Smooth muscle cell (in vitro differentiated cells): ENCODE results near the gene EML2. TPM values are rescaled to one million over a fixed set of nuclear protein-coding genes. Genes with fewer than 3 reads are reported as not detected.
"Not testable (repeated sequence)": the region's sequence is repeated elsewhere in the genome, so short reads cannot be mapped to it uniquely, and the experiment has no call there.

Experiments
- DNase-seq: peaks from one replicate; lab custom pipeline; 2025; ENCODE audit not compliant: unreplicated experiment; lab: John Stamatoyannopoulos, UW
- H2AFZ ChIP-seq: fragments of 200-600 bp; sonication (generic); 2 replicates; pipeline ENCODE4 v1.6.0; 2016; ENCODE audit warnings: antibody characterized with exemption, low read depth, mild to moderate bottlenecking
- H3F3A ChIP-seq: fragments of 200-600 bp; sonication (generic); 2 replicates; pipeline ENCODE4 v1.6.0; 2017; ENCODE audit warnings: antibody characterized with exemption, low read depth
- H3K27ac ChIP-seq: fragments of 200-600 bp; sonication (generic); 2 replicates; pipeline ENCODE4 v1.5.1; 2016; ENCODE audit warnings: low read depth, mild to moderate bottlenecking
- H3K27me3 ChIP-seq: fragments of 200-600 bp; sonication (generic); 2 replicates; pipeline ENCODE4 v1.6.1; 2016; ENCODE audit warnings: low read depth, mild to moderate bottlenecking
- H3K36me3 ChIP-seq: fragments of 200-600 bp; sonication (generic); 2 replicates; pipeline ENCODE4 v1.5.1; 2016; ENCODE audit warnings: low read depth
- H3K4me1 ChIP-seq: fragments of 200-600 bp; sonication (generic); 2 replicates; pipeline ENCODE4 v1.5.1; 2016; ENCODE audit warnings: low read depth
- H3K4me2 ChIP-seq: fragments of 200-600 bp; sonication (generic); 2 replicates; pipeline ENCODE4 v1.6.0; 2016; ENCODE audit warnings: mild to moderate bottlenecking
- H3K4me3 ChIP-seq: fragments of 200-600 bp; sonication (generic); 2 replicates; pipeline ENCODE4 v1.5.1; 2016; ENCODE audit warnings: mild to moderate bottlenecking
- H3K79me2 ChIP-seq: fragments of 200-600 bp; sonication (generic); 2 replicates; pipeline ENCODE4 v1.6.0; 2016; ENCODE audit warnings: low read depth, mild to moderate bottlenecking
- H3K9ac ChIP-seq: fragments of 200-600 bp; sonication (generic); 2 replicates; pipeline ENCODE4 v1.6.0; 2016; ENCODE audit warnings: low read depth
- H3K9me3 ChIP-seq: fragments of 200-600 bp; sonication (generic); replicated peaks from 2 replicates; pipeline ENCODE4 v1.5.1; 2016; ENCODE audit warnings: low read depth
- H4K20me1 ChIP-seq: fragments of 200-600 bp; sonication (generic); 2 replicates; pipeline ENCODE4 v1.6.0; 2016; ENCODE audit warnings: low read depth
- WGBS: methylation state at CpG from one replicate; pipeline ENCODE4 v1.1.7; 2016; ENCODE audit warnings: low lambda C conversion rate; 5-methylcytosine and 5-hydroxymethylcytosine counted together
- polyA plus RNA-seq: library from polyadenylated mRNA; unstranded; fragments of >200 nt; fragmentation: Nextera tagmentation; extraction: Ambion mirVana; gene quantifications from 2 replicates; pipeline ENCODE4 v1.2.1, GENCODE V29; 2016
- total RNA-seq: library from RNA; depleted of rRNA; stranded (reverse); fragments of >200 nt; gene quantifications from 2 replicates; pipeline ENCODE4 v1.2.3, GENCODE V29; 2014
- TF ChIP-seq, protein P1 (sequence below): fragments of 200-600 bp; sonication (generic); IDR thresholded peaks from 2 replicates; pipeline ENCODE4 v1.5.1; 2017; ENCODE audit warnings: borderline replicate concordance, mild to moderate bottlenecking, antibody characterized with exemption; ENCODE audit not compliant: insufficient read depth, poor library complexity, severe bottlenecking

The EML2 gene, protein sequence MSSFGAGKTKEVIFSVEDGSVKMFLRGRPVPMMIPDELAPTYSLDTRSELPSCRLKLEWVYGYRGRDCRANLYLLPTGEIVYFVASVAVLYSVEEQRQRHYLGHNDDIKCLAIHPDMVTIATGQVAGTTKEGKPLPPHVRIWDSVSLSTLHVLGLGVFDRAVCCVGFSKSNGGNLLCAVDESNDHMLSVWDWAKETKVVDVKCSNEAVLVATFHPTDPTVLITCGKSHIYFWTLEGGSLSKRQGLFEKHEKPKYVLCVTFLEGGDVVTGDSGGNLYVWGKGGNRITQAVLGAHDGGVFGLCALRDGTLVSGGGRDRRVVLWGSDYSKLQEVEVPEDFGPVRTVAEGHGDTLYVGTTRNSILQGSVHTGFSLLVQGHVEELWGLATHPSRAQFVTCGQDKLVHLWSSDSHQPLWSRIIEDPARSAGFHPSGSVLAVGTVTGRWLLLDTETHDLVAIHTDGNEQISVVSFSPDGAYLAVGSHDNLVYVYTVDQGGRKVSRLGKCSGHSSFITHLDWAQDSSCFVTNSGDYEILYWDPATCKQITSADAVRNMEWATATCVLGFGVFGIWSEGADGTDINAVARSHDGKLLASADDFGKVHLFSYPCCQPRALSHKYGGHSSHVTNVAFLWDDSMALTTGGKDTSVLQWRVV
- 7.7 and 15.6 TPM in 2 replicates for total RNA-seq
- 19.0 and 20.8 TPM in 2 replicates for polyA plus RNA-seq

DNA sequence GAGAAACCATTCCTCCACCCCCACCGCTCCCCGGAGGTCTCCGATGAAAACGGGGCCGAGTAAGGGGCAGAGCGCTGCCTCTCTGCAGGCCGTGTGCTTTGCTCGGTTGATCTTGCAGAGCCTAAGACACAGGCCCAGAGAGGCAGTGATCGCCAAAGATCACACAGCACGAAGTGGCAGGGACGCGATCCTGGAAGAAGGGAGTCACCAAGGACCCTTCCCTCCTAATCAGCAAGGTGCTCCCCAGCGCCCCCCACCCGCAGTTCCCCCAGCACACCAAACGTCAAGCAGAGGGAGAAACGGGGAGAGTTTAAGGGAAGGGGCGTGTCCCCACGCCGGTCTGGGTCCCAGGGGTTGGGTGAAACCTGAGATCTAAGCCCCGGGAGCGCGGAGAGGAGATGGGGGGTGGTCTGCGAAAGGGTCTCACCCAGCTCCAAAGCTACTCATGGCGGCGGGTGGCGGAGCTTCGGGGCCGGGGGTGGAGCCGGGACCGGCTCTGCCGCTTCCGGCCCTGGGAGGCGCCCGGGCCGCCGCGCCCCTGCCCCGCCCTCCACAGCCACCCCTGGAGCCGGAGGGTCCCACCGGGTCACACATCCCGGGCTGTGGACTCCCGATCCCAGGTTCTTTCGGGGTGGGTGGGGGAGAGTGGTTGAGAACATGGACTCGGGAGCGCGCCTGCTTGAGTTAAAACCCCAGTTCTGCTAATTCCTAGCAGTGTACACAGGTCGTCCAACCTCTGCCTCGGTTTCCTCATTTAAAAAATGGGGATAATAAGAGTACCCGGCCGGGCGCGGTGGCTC, at the start of gene EML2:
TSS of gene EML2 (minus strand) at position 468 of the 800 bp plus-strand sequence. CDS start at position 447, 21 bp downstream.
- no peaks in the 10 kb centered on the region for H4K20me1 ChIP-seq
- peaks cover 3% of the 10 kb centered on the region for H3K79me2 ChIP-seq
- no peaks in the 10 kb centered on the region for H3K36me3 ChIP-seq
- WGBS, result 15% methylated on average over 33 of the region's 52 CpGs
- H3K27me3 ChIP-seq, result no peaks in the 10 kb centered on the region
- no peak for DNase-seq
- H3K4me2 ChIP-seq, result peak within 1 kb of the TSS; percentile 95
- H3K27ac ChIP-seq, result peak within 1 kb of the TSS; percentile 16
- H3F3A ChIP-seq, result peaks cover 38% of the 10 kb centered on the region
- peaks cover 17% of the 10 kb centered on the region for H3K4me1 ChIP-seq
- TF ChIP-seq, protein P1, sequence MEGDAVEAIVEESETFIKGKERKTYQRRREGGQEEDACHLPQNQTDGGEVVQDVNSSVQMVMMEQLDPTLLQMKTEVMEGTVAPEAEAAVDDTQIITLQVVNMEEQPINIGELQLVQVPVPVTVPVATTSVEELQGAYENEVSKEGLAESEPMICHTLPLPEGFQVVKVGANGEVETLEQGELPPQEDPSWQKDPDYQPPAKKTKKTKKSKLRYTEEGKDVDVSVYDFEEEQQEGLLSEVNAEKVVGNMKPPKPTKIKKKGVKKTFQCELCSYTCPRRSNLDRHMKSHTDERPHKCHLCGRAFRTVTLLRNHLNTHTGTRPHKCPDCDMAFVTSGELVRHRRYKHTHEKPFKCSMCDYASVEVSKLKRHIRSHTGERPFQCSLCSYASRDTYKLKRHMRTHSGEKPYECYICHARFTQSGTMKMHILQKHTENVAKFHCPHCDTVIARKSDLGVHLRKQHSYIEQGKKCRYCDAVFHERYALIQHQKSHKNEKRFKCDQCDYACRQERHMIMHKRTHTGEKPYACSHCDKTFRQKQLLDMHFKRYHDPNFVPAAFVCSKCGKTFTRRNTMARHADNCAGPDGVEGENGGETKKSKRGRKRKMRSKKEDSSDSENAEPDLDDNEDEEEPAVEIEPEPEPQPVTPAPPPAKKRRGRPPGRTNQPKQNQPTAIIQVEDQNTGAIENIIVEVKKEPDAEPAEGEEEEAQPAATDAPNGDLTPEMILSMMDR, result peak; percentile 8
- H3K9ac ChIP-seq, result peak within 1 kb of the TSS; percentile 32
- no peaks in the 10 kb centered on the region for H3K9me3 ChIP-seq
- peak within 1 kb of the TSS; percentile 89 for H2AFZ ChIP-seq
- H3K4me3 ChIP-seq, result peak within 1 kb of the TSS; percentile 73

DNA sequence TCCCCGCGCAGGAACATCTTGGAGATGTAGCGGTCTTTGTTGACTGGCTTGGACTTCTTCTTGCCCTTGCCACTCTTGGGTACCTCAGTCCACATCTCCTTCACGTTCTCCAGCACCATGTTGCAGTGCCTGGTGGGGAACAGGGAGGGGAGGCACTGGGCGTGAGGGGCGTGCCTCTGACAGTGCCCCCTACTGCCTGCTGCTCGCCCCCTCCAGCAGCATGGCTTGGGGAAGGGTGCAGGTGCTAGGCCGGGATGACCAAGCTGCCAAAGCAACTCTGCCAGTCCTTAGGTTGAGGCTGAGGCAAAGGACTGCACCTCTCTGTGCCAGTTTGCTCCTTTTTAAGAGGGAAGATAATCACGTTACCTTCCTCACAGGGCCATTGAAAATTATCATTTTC, 48.4 kb upstream of the EML2 start:
- Histone ChIP-seq H3K27me3 (no peaks in the 10 kb centered on the region), H3K27ac (no peak overlapping the region), H2AFZ (no peak overlapping the region), H3K79me2 (peaks cover 19% of the 10 kb centered on the region), H3K4me3 (no peak overlapping the region), H4K20me1 (no peaks in the 10 kb centered on the region), H3K4me1 (peaks cover 6% of the 10 kb centered on the region), H3K9me3 (no peaks in the 10 kb centered on the region), H3K4me2 (no peak overlapping the region), H3F3A (peaks cover 5% of the 10 kb centered on the region), H3K36me3 (no peaks in the 10 kb centered on the region), H3K9ac (no peak overlapping the region)
- TF ChIP-seq, protein P1, result no peak
- 99% methylated on average over 9 of the region's 9 CpGs for WGBS
- no peak for DNase-seq

DNA sequence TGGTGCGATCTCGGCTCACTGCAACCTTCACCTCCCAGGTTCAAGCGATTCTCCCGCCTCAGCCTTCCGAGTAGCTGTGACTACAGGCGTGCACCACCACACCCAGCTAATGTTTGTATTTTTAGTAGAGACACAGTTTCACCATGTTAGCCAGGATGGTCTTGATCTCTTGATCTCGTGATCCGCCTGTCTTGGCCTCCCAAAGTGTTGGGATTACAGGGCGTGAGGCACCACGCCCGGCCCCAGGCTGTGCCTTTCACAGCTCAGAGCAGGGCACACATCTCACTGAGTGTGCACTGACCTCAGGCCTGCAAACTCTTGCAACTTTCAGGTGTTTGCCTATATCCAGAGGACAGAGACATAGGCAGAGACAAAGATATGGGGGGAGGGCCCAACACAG, 45.8 kb upstream of the EML2 start:
- WGBS, result over 99% methylated on average over 11 of the region's 11 CpGs
- H3K79me2 ChIP-seq, DNase-seq, H3K36me3 ChIP-seq, H3K4me3 ChIP-seq, H4K20me1 ChIP-seq, H3K27me3 ChIP-seq, H2AFZ ChIP-seq, H3K27ac ChIP-seq, H3K9me3 ChIP-seq, H3K4me1 ChIP-seq, H3F3A ChIP-seq, H3K9ac ChIP-seq, H3K4me2 ChIP-seq: not testable (repeated sequence)

DNA sequence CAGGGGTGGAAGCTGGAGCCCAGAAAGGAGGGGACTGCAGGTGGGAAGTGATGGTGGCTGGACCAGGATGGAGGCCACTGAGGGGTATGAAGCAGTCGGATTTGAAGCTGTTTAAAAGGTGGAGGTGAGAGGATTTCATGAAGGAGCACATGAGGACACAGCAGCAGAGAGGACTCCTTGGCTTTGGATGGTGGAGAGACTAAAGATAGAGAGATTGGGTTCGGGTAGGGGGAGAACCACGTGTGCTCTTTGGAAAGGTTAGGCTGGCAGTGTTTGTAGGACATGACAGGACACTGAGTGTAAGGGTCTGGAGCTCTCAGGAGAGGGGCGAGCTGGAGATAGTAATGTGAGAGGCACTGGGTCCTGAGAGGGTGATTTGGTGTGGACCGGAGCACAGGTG, 43.7 kb upstream of the EML2 start:
- no peak overlapping the region for H3K4me3 ChIP-seq
- H3K4me2 ChIP-seq, result no peak overlapping the region
- TF ChIP-seq, protein P1, result no peak
- no peaks in the 10 kb centered on the region for H3K36me3 ChIP-seq
- H4K20me1 ChIP-seq, result no peaks in the 10 kb centered on the region
- no peaks in the 10 kb centered on the region for H3K79me2 ChIP-seq
- H3K4me1 ChIP-seq, result peaks cover 2% of the 10 kb centered on the region
- H3K27me3 ChIP-seq, result no peaks in the 10 kb centered on the region
- no peak overlapping the region for H3K27ac ChIP-seq
- no peak for DNase-seq
- no peak overlapping the region for H3K9ac ChIP-seq
- H3K9me3 ChIP-seq, result no peaks in the 10 kb centered on the region
- peaks cover 5% of the 10 kb centered on the region for H3F3A ChIP-seq
- 87% methylated on average over 5 of the region's 5 CpGs for WGBS
- no peak overlapping the region for H2AFZ ChIP-seq
